Activated CD8-positive, alpha-beta memory T cell treated with anti-CD3 and anti-CD28 coated beads, Interleukin-2, amount 50 U/mL, for 1 hour (primary cell): ENCODE data around the gene PTMS.
A peak's percentile ranks its signal among the peaks of the same experiment; 100 is the strongest.

Experiments
- DNase-seq: peaks from one replicate; pipeline ENCODE4 v3.0.0-alpha.2; 2020; ENCODE audit errors: extremely low read depth

The PTMS gene

GRCh38 chr12:6771509-6772330 is 5.6 kb downstream of the PTMS start:
- DNase-seq = no peak

GRCh38 chr12:6772331-6772695 is 6.2 kb downstream of the PTMS start, which contains the start of gene LAG3:
Gene LAG3, plus strand, starts transcription at chr12:6772520. Its CDS starts 333 bp downstream, at chr12:6772853.
- no peak for DNase-seq

GRCh38 chr12:6772726-6773589 is 6.8 kb downstream of the PTMS start:
- no peak for DNase-seq

- DNase-seq = no peak
Measured at GRCh38 chr12:6773590-6774351, 7.6 kb downstream of the PTMS start.

GRCh38 chr12:6774499-6775062 is 8.4 kb downstream of the PTMS start:
- DNase-seq = peak; percentile 37

GRCh38 chr12:6775185-6776174 is 9.3 kb downstream of the PTMS start:
- DNase-seq = no peak

- DNase-seq = no peak
Measured at GRCh38 chr12:6777386-6777785, 11.2 kb downstream of the PTMS start.

GRCh38 chr12:6778217-6778573 is 12.0 kb downstream of the PTMS start:
- DNase-seq = no peak

- DNase-seq = peak; percentile 68
Measured at GRCh38 chr12:6778574-6779550, 12.7 kb downstream of the PTMS start.

- DNase-seq = no peak
Measured at GRCh38 chr12:6779708-6780432, 13.7 kb downstream of the PTMS start.

- DNase-seq = no peak
Measured at GRCh38 chr12:6780573-6780972, 14.4 kb downstream of the PTMS start.

GRCh38 chr12:6782119-6782518 is 16.0 kb downstream of the PTMS start:
- DNase-seq = no peak

- no peak for DNase-seq
Measured at GRCh38 chr12:6782850-6783566, 16.8 kb downstream of the PTMS start.

GRCh38 chr12:6783828-6784227 is 17.7 kb downstream of the PTMS start:
- no peak for DNase-seq

- no peak for DNase-seq
Measured at GRCh38 chr12:6784296-6784695, 18.1 kb downstream of the PTMS start.

GRCh38 chr12:6784761-6785160 is 18.6 kb downstream of the PTMS start:
- no peak for DNase-seq

GRCh38 chr12:6786416-6787094 is 20.4 kb downstream of the PTMS start:
- no peak for DNase-seq
